GM23338 (cell line): ENCODE measurements around the gene LRRC4. TPM values are rescaled to one million over a fixed set of nuclear protein-coding genes. Genes with fewer than 3 reads are reported as not detected.

ENCODE experiments used
- ATAC-seq: fragments of 200-7000 bp; cut with Tn5 transposase; 3 replicates; pipeline ENCODE4 v1.9.1; 2020
- DNase-seq: peaks from one replicate; pipeline ENCODE4 v3.0.0-alpha.2; 2015; ENCODE audit warnings: low spot score
- H2AFZ ChIP-seq: fragments of 200-600 bp; sonication (generic); 2 replicates; pipeline ENCODE4 v1.8.0; 2016; ENCODE audit warnings: antibody characterized with exemption, mild to moderate bottlenecking, moderate library complexity
- H3F3A ChIP-seq: fragments of 200-600 bp; sonication (generic); replicated peaks from 2 replicates; pipeline ENCODE4 v1.8.0; 2017; ENCODE audit warnings: antibody characterized with exemption, mixed run types, low read depth
- H3K27ac ChIP-seq: fragments of 200-600 bp; sonication (generic); 2 replicates; pipeline ENCODE4 v1.6.1; 2016; ENCODE audit warnings: low read depth
- H3K27me3 ChIP-seq: fragments of 200-600 bp; sonication (generic); 2 replicates; pipeline ENCODE4 v1.8.0; 2016; ENCODE audit warnings: mild to moderate bottlenecking, mixed run types, moderate library complexity; ENCODE audit not compliant: insufficient read depth
- H3K36me3 ChIP-seq: fragments of 200-600 bp; sonication (generic); 2 replicates; pipeline ENCODE4 v1.8.0; 2016; ENCODE audit warnings: mild to moderate bottlenecking; ENCODE audit not compliant: insufficient read depth
- H3K4me1 ChIP-seq: fragments of 200-600 bp; sonication (generic); 2 replicates; pipeline ENCODE4 v1.8.0; 2016; ENCODE audit warnings: mild to moderate bottlenecking, moderate library complexity; ENCODE audit not compliant: insufficient read depth
- H3K4me2 ChIP-seq: fragments of 200-600 bp; sonication (generic); 2 replicates; pipeline ENCODE4 v1.7.1; 2017; ENCODE audit warnings: mixed run types
- H3K4me3 ChIP-seq: fragments of 200-600 bp; sonication (generic); 2 replicates; pipeline ENCODE4 v1.6.1; 2016; ENCODE audit warnings: mixed run types
- H3K79me2 ChIP-seq: fragments of 200-600 bp; sonication (generic); replicated peaks from 2 replicates; pipeline ENCODE4 v1.8.0; 2017; ENCODE audit warnings: mild to moderate bottlenecking; ENCODE audit not compliant: insufficient read depth
- H3K9me2 ChIP-seq: fragments of 200-600 bp; sonication (generic); 2 replicates; pipeline ENCODE4 v1.8.0; 2017; ENCODE audit not compliant: insufficient read depth
- H4K20me1 ChIP-seq: fragments of 200-600 bp; sonication (generic); replicated peaks from 2 replicates; pipeline ENCODE4 v1.8.0; 2017; ENCODE audit warnings: mild to moderate bottlenecking; ENCODE audit not compliant: insufficient read depth
- H3K27ac Mint-ChIP-seq: 2 replicates; pipeline ENCODE4 v1.8.0; 2020; ENCODE audit warnings: inconsistent platforms, mild to moderate bottlenecking, moderate library complexity, mixed read lengths
- H3K27me3 Mint-ChIP-seq: 3 replicates; pipeline ENCODE4 v1.8.0; 2022; ENCODE audit warnings: low read depth, mild to moderate bottlenecking, moderate library complexity, mixed read lengths, inconsistent platforms; ENCODE audit not compliant: insufficient read depth, poor library complexity
- H3K36me3 Mint-ChIP-seq: 3 replicates; pipeline ENCODE4 v1.8.0; 2021; ENCODE audit warnings: low read depth, mild to moderate bottlenecking, inconsistent platforms, moderate library complexity, mixed read lengths
- H3K4me1 Mint-ChIP-seq: 3 replicates; pipeline ENCODE4 v1.8.0; 2020; ENCODE audit warnings: mild to moderate bottlenecking, inconsistent platforms, mixed read lengths
- H3K4me3 Mint-ChIP-seq: 3 replicates; pipeline ENCODE4 v1.8.0; 2021; ENCODE audit warnings: moderate library complexity, mild to moderate bottlenecking, inconsistent platforms, mixed read lengths
- H3K9me3 Mint-ChIP-seq: 3 replicates; pipeline ENCODE4 v1.8.0; 2020; ENCODE audit warnings: moderate library complexity, mild to moderate bottlenecking, inconsistent platforms, mixed read lengths
- CREB1 ChIP-seq: fragments of 250-450 bp; sonication (Bioruptor Pico); IDR thresholded peaks from 2 replicates; pipeline ENCODE4 v1.5.0; 2020; ENCODE audit warnings: low read depth, mild to moderate bottlenecking, moderate library complexity
- CTCF ChIP-seq, 2 experiments: fragments of 200-600 bp in 1 of 2; sonication (generic) in 1 of 2; conservative IDR thresholded peaks; 2 replicates each; pipeline versions ENCODE4 v1.5.1 to v1.6.1; 2016 to 2017; ENCODE audit warnings: antibody characterized with exemption in 2 of 2, low read depth in 2 of 2, mild to moderate bottlenecking in 2 of 2, moderate library complexity in 1 of 2
- EZH2 ChIP-seq: fragments of 200-600 bp; sonication (generic); IDR thresholded peaks from one replicate; pipeline ENCODE4 v1.8.0; 2017; ENCODE audit warnings: antibody characterized with exemption, mild to moderate bottlenecking, low read depth; ENCODE audit not compliant: unreplicated experiment
- JUNB ChIP-seq: IDR thresholded peaks from one replicate; pipeline ENCODE4 v1.6.1; 2016; ENCODE audit warnings: antibody characterized with exemption; ENCODE audit not compliant: unreplicated experiment
- NANOG ChIP-seq: IDR thresholded peaks from 2 replicates; pipeline ENCODE4 v1.6.1; 2016; ENCODE audit warnings: antibody characterized with exemption, borderline replicate concordance
- POLR2AphosphoS5 ChIP-seq: IDR thresholded peaks from 2 replicates; pipeline ENCODE4 v1.6.1; 2016; ENCODE audit warnings: antibody characterized with exemption, low read depth
- ZNF114 ChIP-seq: fragments of 250-450 bp; sonication (Bioruptor Pico); IDR thresholded peaks from 2 replicates; pipeline ENCODE4 v1.5.0; 2020; ENCODE audit warnings: mild to moderate bottlenecking, moderate library complexity
- polyA plus RNA-seq: library from polyadenylated mRNA; unstranded; fragments of >200 nt; fragmentation: Nextera tagmentation; extraction: Ambion mirVana; gene quantifications from 2 replicates; pipeline ENCODE4 v1.2.1, GENCODE V29; 2016
- total RNA-seq: library from RNA; depleted of rRNA; stranded (reverse); fragments of >200 nt; shearing (Covaris generic); gene quantifications from 2 replicates; pipeline ENCODE4 v1.2.3, GENCODE V29; 2014
- TF ChIP-seq, protein P1 (sequence below): IDR thresholded peaks from one replicate; pipeline ENCODE4 v1.6.1; 2018; ENCODE audit warnings: antibody characterized with exemption; ENCODE audit not compliant: unreplicated experiment
- TF ChIP-seq, protein P2 (sequence below): IDR thresholded peaks from 2 replicates; pipeline ENCODE4 v1.6.1; 2016; ENCODE audit warnings: antibody characterized with exemption

LRRC4 gene
- total and polyA plus RNA-seq, 2 experiments from 2014 or later = 1.9 to 5.2 TPM

- TF ChIP-seq CREB1 (CRISPR knock-in tag) (peak; percentile 53; the same call in 1 of the 2 replicates), ZNF114 (CRISPR knock-in tag) (no peak), EZH2 (peak; percentile 53)
- Mint-ChIP-seq H3K36me3 (peaks cover 30% of the 10 kb centered on the region), H3K27ac (no peak overlapping the region), H3K4me3 (peak overlapping the region; percentile 81), H3K27me3 (peaks cover 35% of the 10 kb centered on the region), H3K9me3 (no peaks in the 10 kb centered on the region; the same call in 2 of the 3 replicates), H3K4me1 (peaks cover 35% of the 10 kb centered on the region)
- Histone ChIP-seq H3F3A (no peaks in the 10 kb centered on the region), H3K27ac (no peak overlapping the region), H3K4me2 (peak overlapping the region; percentile 91), H3K9me2 (peaks cover 5% of the 10 kb centered on the region; the same call in 1 of the 2 replicates), H3K4me1 (peaks cover 19% of the 10 kb centered on the region), H3K4me3 (peak overlapping the region; percentile 68), H2AFZ (peak overlapping the region; percentile 23; the same call in 1 of the 2 replicates), H3K36me3 (no peaks in the 10 kb centered on the region), H3K27me3 (peaks cover 31% of the 10 kb centered on the region), H3K79me2 (peaks cover 17% of the 10 kb centered on the region), H4K20me1 (peaks cover 26% of the 10 kb centered on the region)
- peak; percentile 7 for ATAC-seq
- DNase-seq = peak; percentile 57
Observed at GRCh38 chr7:128032605-128033235, 1.5 kb upstream of the LRRC4 start.

DNA sequence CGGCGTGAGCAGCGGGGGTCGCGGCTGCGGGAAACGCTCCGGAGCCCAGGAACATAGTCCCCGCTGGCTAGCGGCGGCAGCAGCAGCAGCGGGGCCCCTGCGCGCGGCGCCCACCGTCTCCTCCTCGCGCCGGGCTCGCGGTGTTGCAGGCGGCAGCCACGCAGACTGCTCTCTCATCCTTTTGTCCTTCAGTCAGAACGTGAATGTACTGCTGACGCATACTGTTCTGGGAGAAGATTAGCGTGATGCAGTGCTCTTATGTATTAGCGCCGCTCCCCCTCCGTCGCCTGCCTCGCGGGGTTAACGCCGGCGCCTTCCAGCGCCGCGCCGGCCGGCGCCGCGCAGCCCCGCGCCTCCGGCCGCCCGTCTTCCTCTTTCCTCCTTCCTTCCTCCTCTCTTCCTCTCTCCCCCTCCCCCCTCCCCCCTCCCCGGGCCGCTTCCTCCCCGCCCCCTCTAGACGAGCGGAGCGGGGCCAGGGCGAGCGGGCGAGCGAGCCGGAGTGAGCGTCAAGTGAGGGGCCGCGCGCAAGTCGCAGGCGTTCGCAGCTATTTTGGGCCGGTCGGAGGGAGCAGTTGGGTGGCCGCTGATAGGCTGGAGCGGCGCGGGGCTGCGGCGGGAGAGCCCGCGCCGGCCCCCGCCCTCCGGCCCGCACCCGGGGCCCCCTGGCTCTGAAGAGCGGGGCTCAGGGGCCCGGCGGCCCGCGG lies 816 bp upstream of the LRRC4 start:
- peak; percentile 33 for ATAC-seq
- H3K9me3 Mint-ChIP-seq = no peaks in the 10 kb centered on the region; the same call in 2 of the 3 replicates

More for the DNA sequence above, 816 bp upstream of the LRRC4 start:
- Mint-ChIP-seq H3K27ac (no peak overlapping the region), H3K4me3 (peak overlapping the region; percentile 81), H3K4me1 (peaks cover 42% of the 10 kb centered on the region), H3K36me3 (peaks cover 30% of the 10 kb centered on the region), H3K27me3 (peaks cover 33% of the 10 kb centered on the region)
- Histone ChIP-seq H3K4me1 (peaks cover 24% of the 10 kb centered on the region), H3K27me3 (peaks cover 31% of the 10 kb centered on the region), H3K4me2 (peak overlapping the region; percentile 91), H3K79me2 (peaks cover 21% of the 10 kb centered on the region), H3K4me3 (peak overlapping the region; percentile 68), H4K20me1 (peaks cover 28% of the 10 kb centered on the region), H3F3A (no peaks in the 10 kb centered on the region), H3K27ac (no peak overlapping the region), H2AFZ (no peak overlapping the region), H3K36me3 (no peaks in the 10 kb centered on the region), H3K9me2 (peaks cover 5% of the 10 kb centered on the region; the same call in 1 of the 2 replicates)
- no peak for TF ChIP-seq CTCF (conservative IDR thresholded peaks at IDR 0.05; ENCODE audit: low read depth in 2 of 2)
- TF ChIP-seq CREB1 (CRISPR knock-in tag) = no peak; the same call in 1 of the 2 replicates
- no peak for TF ChIP-seq POLR2AphosphoS5
- TF ChIP-seq NANOG = no peak
- TF ChIP-seq JUNB = no peak
- TF ChIP-seq, protein P1, sequence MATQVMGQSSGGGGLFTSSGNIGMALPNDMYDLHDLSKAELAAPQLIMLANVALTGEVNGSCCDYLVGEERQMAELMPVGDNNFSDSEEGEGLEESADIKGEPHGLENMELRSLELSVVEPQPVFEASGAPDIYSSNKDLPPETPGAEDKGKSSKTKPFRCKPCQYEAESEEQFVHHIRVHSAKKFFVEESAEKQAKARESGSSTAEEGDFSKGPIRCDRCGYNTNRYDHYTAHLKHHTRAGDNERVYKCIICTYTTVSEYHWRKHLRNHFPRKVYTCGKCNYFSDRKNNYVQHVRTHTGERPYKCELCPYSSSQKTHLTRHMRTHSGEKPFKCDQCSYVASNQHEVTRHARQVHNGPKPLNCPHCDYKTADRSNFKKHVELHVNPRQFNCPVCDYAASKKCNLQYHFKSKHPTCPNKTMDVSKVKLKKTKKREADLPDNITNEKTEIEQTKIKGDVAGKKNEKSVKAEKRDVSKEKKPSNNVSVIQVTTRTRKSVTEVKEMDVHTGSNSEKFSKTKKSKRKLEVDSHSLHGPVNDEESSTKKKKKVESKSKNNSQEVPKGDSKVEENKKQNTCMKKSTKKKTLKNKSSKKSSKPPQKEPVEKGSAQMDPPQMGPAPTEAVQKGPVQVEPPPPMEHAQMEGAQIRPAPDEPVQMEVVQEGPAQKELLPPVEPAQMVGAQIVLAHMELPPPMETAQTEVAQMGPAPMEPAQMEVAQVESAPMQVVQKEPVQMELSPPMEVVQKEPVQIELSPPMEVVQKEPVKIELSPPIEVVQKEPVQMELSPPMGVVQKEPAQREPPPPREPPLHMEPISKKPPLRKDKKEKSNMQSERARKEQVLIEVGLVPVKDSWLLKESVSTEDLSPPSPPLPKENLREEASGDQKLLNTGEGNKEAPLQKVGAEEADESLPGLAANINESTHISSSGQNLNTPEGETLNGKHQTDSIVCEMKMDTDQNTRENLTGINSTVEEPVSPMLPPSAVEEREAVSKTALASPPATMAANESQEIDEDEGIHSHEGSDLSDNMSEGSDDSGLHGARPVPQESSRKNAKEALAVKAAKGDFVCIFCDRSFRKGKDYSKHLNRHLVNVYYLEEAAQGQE = no peak
- TF ChIP-seq, protein P2, sequence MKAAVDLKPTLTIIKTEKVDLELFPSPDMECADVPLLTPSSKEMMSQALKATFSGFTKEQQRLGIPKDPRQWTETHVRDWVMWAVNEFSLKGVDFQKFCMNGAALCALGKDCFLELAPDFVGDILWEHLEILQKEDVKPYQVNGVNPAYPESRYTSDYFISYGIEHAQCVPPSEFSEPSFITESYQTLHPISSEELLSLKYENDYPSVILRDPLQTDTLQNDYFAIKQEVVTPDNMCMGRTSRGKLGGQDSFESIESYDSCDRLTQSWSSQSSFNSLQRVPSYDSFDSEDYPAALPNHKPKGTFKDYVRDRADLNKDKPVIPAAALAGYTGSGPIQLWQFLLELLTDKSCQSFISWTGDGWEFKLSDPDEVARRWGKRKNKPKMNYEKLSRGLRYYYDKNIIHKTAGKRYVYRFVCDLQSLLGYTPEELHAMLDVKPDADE = no peak
- DNase-seq = peak; percentile 80
